Osteocyte (in vitro differentiated cells): ENCODE measurements around the gene B3GAT1. TPM values are rescaled to one million over a fixed set of nuclear protein-coding genes. Genes with fewer than 3 reads are reported as not detected.

Experiments
- DNase-seq: peaks from one replicate; pipeline ENCODE4 v3.0.0; 2021; ENCODE audit warnings: mixed read lengths; ENCODE audit not compliant: unreplicated experiment; ENCODE audit errors: extremely low spot score
- H3K27ac Mint-ChIP-seq: one replicate; pipeline ENCODE4 v1.8.0; 2021; ENCODE audit warnings: mild to moderate bottlenecking, mixed read lengths; ENCODE audit not compliant: unreplicated experiment
- H3K27me3 Mint-ChIP-seq: one replicate; pipeline ENCODE4 v1.8.0; 2021; ENCODE audit warnings: mixed read lengths; ENCODE audit not compliant: unreplicated experiment
- H3K36me3 Mint-ChIP-seq: one replicate; pipeline ENCODE4 v1.8.0; 2021; ENCODE audit warnings: mixed read lengths; ENCODE audit not compliant: unreplicated experiment
- H3K4me1 Mint-ChIP-seq: one replicate; pipeline ENCODE4 v1.8.0; 2021; ENCODE audit warnings: mixed read lengths; ENCODE audit not compliant: unreplicated experiment
- H3K4me3 Mint-ChIP-seq: one replicate; pipeline ENCODE4 v1.8.0; 2021; ENCODE audit warnings: mild to moderate bottlenecking, moderate library complexity, mixed read lengths; ENCODE audit not compliant: unreplicated experiment
- H3K9me3 Mint-ChIP-seq: one replicate; pipeline ENCODE4 v1.8.0; 2021; ENCODE audit warnings: mixed read lengths; ENCODE audit not compliant: unreplicated experiment
- total RNA-seq: library from RNA; stranded (reverse); gene quantifications from 2 replicates; pipeline ENCODE4 v1.2.1, GENCODE V29; 2021
- TF ChIP-seq, protein P1 (sequence below): fragments of 200-600 bp; sonication (generic); IDR thresholded peaks from 2 replicates; pipeline ENCODE4 v1.5.0; 2021; ENCODE audit warnings: antibody characterized with exemption, mild to moderate bottlenecking, moderate library complexity

Gene B3GAT1
- total RNA-seq, 1 donor from 2014 or later, result 2.4 TPM

DNA sequence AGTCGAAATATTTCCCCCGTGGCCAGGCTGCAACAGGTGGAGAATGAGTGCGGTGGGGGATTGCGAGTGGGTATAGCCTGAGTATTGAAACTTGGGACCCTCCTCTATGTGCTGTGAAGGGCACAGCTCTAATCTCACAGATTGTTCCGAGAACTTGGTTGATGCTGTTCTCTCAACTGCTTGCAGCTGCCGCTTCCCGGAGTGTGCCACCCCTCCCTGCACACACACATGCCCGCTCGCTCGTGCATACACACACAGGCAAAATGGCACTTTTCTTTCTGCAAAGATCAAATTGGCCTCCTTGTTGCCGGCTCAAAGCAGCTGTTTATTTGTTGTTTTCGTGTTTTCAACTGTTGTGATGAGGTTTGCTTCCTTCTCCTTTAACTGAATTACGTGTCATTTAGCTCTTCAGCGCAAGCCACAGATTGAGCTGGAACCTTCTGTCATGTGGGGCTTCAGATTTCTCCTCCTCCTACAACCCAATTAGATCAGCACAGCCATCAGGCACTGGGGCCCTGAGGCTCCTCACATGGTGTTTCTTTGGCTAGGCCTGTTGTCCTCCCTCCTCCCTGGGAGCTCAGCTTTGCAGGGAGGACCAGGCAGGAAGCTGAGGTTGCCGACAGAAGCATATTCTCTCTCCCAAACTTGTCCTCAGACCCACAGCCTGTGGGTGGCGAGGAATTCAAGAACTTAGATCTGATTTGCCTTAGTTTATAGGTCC, 13.9 kb upstream of the B3GAT1 start:
- Mint-ChIP-seq H3K4me1 (no peaks in the 10 kb centered on the region), H3K27ac (no peak overlapping the region), H3K9me3 (no peaks in the 10 kb centered on the region), H3K36me3 (no peaks in the 10 kb centered on the region), H3K27me3 (peaks cover 2% of the 10 kb centered on the region), H3K4me3 (no peak overlapping the region)
- DNase-seq, result no peak
- TF ChIP-seq, protein P1, sequence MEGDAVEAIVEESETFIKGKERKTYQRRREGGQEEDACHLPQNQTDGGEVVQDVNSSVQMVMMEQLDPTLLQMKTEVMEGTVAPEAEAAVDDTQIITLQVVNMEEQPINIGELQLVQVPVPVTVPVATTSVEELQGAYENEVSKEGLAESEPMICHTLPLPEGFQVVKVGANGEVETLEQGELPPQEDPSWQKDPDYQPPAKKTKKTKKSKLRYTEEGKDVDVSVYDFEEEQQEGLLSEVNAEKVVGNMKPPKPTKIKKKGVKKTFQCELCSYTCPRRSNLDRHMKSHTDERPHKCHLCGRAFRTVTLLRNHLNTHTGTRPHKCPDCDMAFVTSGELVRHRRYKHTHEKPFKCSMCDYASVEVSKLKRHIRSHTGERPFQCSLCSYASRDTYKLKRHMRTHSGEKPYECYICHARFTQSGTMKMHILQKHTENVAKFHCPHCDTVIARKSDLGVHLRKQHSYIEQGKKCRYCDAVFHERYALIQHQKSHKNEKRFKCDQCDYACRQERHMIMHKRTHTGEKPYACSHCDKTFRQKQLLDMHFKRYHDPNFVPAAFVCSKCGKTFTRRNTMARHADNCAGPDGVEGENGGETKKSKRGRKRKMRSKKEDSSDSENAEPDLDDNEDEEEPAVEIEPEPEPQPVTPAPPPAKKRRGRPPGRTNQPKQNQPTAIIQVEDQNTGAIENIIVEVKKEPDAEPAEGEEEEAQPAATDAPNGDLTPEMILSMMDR, result no peak

DNA sequence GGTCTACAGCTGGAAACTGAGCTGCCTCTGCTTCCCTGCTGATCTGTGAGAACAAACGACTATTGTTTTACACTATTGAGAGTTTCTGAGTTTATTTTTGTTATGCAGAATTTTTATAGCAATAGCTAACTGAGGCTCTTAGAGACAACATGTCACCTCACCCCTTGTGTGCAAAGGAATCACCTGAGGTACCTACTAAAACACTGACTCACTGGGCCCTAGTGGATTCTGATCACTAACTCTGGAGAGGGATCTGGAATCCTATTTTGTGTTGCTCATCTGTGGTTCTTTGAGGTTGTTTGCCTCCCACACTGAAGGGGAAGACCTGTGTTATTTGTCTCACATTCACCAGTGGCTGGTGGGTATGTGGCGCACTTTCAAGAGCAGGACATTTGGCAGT, 13.4 kb upstream of the B3GAT1 start:
- Mint-ChIP-seq H3K27ac (no peak overlapping the region), H3K4me1 (no peaks in the 10 kb centered on the region), H3K27me3 (no peaks in the 10 kb centered on the region), H3K9me3 (no peaks in the 10 kb centered on the region), H3K36me3 (no peaks in the 10 kb centered on the region), H3K4me3 (no peak overlapping the region)
- no peak for DNase-seq
- TF ChIP-seq, protein P1, result no peak

DNA sequence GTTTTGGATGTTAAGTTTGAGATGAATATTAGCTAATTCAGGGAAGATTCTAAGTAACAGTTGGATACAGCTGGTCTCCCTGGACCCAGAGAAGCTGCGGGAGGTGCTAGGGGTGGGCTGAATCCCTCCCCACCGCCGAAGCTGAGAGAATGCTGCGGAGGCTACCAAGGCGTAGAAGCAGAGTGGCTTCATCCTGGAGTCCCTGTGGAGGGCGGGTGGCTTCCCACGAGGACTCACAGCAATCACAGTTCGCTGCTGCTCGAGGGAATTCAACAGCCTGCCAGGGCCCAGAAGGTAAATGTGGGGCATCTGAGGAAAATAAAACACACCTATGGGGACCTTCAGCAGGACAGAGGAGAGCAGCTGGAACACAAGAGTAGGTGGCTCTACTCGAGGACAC, 11.1 kb upstream of the B3GAT1 start:
- no peak for DNase-seq
- H3K27me3 Mint-ChIP-seq, result no peaks in the 10 kb centered on the region
- TF ChIP-seq, protein P1, result no peak
- no peak overlapping the region for H3K27ac Mint-ChIP-seq
- no peaks in the 10 kb centered on the region for H3K36me3 Mint-ChIP-seq
- H3K9me3 Mint-ChIP-seq, result no peaks in the 10 kb centered on the region
- H3K4me1 Mint-ChIP-seq, result no peaks in the 10 kb centered on the region
- no peak overlapping the region for H3K4me3 Mint-ChIP-seq

DNA sequence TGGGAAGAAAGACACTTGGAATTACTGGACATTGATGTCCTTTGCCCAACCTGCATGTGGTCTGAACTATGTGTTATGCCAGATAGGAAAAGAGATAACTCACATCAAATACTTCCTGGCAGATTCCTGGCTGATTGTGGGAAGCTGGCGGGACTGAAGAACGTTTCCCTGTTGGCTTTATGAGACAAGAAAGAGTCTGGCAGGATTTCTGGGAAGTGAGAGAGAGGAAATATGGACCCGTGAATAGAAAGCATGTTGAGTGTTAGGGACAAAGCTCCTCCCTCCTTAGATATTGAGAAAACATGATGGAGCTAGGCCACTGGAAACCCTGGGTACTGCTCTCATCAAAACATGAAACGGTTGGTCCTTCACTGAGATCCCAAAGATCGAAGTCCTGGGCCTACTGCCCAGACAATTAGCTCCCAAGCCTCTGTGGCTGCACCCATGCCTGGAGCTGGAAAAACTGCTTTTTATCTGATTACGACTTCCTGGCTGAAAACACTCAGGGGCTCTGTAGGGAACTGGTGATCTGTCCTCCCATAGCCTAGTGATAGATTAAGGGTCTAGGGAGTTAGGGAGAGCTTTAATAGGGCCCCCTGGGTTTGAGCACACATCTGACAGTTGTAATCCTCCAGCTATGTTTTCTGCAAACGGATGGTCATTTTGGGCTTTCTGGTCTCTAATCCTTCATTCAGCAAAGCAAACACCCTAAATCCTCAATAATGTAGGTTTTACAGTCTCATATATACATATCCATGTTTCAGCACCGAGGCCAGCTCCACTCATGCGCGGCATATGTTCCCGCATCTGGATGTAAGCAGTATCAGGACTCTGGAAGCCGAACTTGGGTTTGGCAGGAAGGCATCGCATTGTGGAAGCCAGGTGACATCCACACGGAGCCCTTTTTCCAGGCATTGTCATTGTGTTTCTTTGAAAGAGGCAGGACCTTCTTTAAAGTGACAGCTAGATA, 6.1 kb upstream of the B3GAT1 start:
- H3K27me3 Mint-ChIP-seq, result peaks cover 31% of the 10 kb centered on the region
- H3K36me3 Mint-ChIP-seq, result no peaks in the 10 kb centered on the region
- TF ChIP-seq, protein P1, result no peak
- peaks cover 2% of the 10 kb centered on the region for H3K4me1 Mint-ChIP-seq
- H3K4me3 Mint-ChIP-seq, result no peak overlapping the region
- no peak for DNase-seq
- no peaks in the 10 kb centered on the region for H3K9me3 Mint-ChIP-seq
- H3K27ac Mint-ChIP-seq, result no peak overlapping the region

DNA sequence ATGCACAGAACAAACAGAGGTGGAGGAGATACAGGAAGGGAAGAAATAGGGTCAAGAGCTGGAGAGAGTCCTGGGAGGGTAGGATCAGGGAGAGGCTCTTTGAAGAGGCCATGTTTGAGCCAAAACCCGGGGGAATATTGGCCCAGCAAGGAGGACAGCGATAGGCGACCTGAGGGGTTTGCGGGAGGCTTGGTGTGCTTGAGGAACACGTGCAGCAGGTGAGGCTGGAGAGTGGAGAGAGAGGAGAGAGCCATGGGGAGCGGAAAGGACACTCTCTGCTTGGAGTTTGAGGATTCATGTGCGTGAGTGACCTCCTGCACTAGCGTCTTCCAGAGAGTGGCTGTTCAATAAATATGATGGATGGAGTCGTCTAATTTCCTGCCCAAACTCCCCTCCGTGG, 4.7 kb upstream of the B3GAT1 start:
- no peaks in the 10 kb centered on the region for H3K9me3 Mint-ChIP-seq
- peaks cover 2% of the 10 kb centered on the region for H3K4me1 Mint-ChIP-seq
- no peak overlapping the region for H3K4me3 Mint-ChIP-seq
- H3K27me3 Mint-ChIP-seq, result peaks cover 35% of the 10 kb centered on the region
- no peaks in the 10 kb centered on the region for H3K36me3 Mint-ChIP-seq
- no peak overlapping the region for H3K27ac Mint-ChIP-seq
- DNase-seq, result no peak
- TF ChIP-seq, protein P1, result no peak
